ENCODE data around the gene CFAP97.

The CFAP97 gene

GRCh38 chr4:185171373-185172071, 32.3 kb downstream of the CFAP97 start:
- peaks cover 46% of the 10 kb centered on the region for H3K36me3 Mint-ChIP-seq (ENCODE audit: low read depth)
- H3K27me3 Mint-ChIP-seq (ENCODE audit: low read depth) = no peaks in the 10 kb centered on the region
- H3K4me3 Mint-ChIP-seq = no peak overlapping the region
- H3K4me1 Mint-ChIP-seq = no peaks in the 10 kb centered on the region
- no peak for TF ChIP-seq CTCF (IDR thresholded peaks at IDR 0.05; ENCODE audit: unreplicated experiment in 3 of 3)
- no peak overlapping the region for H3K27ac Mint-ChIP-seq
- H3K9me3 Mint-ChIP-seq = no peaks in the 10 kb centered on the region

GRCh38 chr4:185167234-185167633, 36.6 kb downstream of the CFAP97 start:
- H3K4me1 Mint-ChIP-seq = peaks cover 4% of the 10 kb centered on the region
- no peak for TF ChIP-seq CTCF (IDR thresholded peaks at IDR 0.05; ENCODE audit: unreplicated experiment in 3 of 3)
- H3K36me3 Mint-ChIP-seq (ENCODE audit: low read depth) = peaks cover 37% of the 10 kb centered on the region
- no peaks in the 10 kb centered on the region for H3K27me3 Mint-ChIP-seq (ENCODE audit: low read depth)
- H3K27ac Mint-ChIP-seq = no peak overlapping the region
- H3K4me3 Mint-ChIP-seq = no peak overlapping the region
- H3K9me3 Mint-ChIP-seq = no peaks in the 10 kb centered on the region

- Mint-ChIP-seq H3K27me3 (ENCODE audit: low read depth) (no peaks in the 10 kb centered on the region), H3K36me3 (ENCODE audit: low read depth) (peaks cover 41% of the 10 kb centered on the region), H3K27ac (no peak overlapping the region), H3K9me3 (no peaks in the 10 kb centered on the region), H3K4me1 (peaks cover 4% of the 10 kb centered on the region), H3K4me3 (no peak overlapping the region)
- no peak for TF ChIP-seq CTCF (IDR thresholded peaks at IDR 0.05; ENCODE audit: unreplicated experiment in 3 of 3)
Observed at GRCh38 chr4:185165605-185166063, 38.2 kb downstream of the CFAP97 start.

GRCh38 chr4:185151296-185151695, 52.5 kb downstream of the CFAP97 start:
- H3K27ac Mint-ChIP-seq = no peak overlapping the region
- peaks cover 38% of the 10 kb centered on the region for H3K36me3 Mint-ChIP-seq (ENCODE audit: low read depth)
- no peaks in the 10 kb centered on the region for H3K9me3 Mint-ChIP-seq
- no peaks in the 10 kb centered on the region for H3K4me1 Mint-ChIP-seq
- H3K27me3 Mint-ChIP-seq (ENCODE audit: low read depth) = no peaks in the 10 kb centered on the region
- TF ChIP-seq CTCF (IDR thresholded peaks at IDR 0.05; ENCODE audit: unreplicated experiment in 3 of 3) = no peak
- no peak overlapping the region for H3K4me3 Mint-ChIP-seq

GRCh38 chr4:185149392-185149791, 54.4 kb downstream of the CFAP97 start:
- no peaks in the 10 kb centered on the region for H3K9me3 Mint-ChIP-seq
- no peaks in the 10 kb centered on the region for H3K27me3 Mint-ChIP-seq (ENCODE audit: low read depth)

More at GRCh38 chr4:185149392-185149791, 54.4 kb downstream of the CFAP97 start:
- Mint-ChIP-seq H3K4me1 (peaks cover 11% of the 10 kb centered on the region), H3K36me3 (ENCODE audit: low read depth) (peaks cover 34% of the 10 kb centered on the region), H3K27ac (no peak overlapping the region), H3K4me3 (peak overlapping the region in 1 of 3 experiments; percentile 1)
- no peak for TF ChIP-seq CTCF (IDR thresholded peaks at IDR 0.05; ENCODE audit: unreplicated experiment in 3 of 3)
